IPS-20b (cell line): Measurements from ENCODE around the gene CFAP70.

ENCODE experiments used
- H3K27ac ChIP-seq: one replicate; pipeline ENCODE4 v1.5.1; 2013; ENCODE audit warnings: low read length
- H3K27me3 ChIP-seq: 2 replicates; pipeline ENCODE4 v1.6.1; 2013; ENCODE audit warnings: mild to moderate bottlenecking, low read length, inconsistent platforms; ENCODE audit not compliant: insufficient read depth
- H3K36me3 ChIP-seq: 2 replicates; pipeline ENCODE4 v1.6.1; 2013; ENCODE audit warnings: low read depth, mild to moderate bottlenecking, inconsistent platforms, low read length, moderate library complexity; ENCODE audit not compliant: insufficient read depth
- H3K4me1 ChIP-seq: 2 replicates; pipeline ENCODE4 v1.6.1; 2013; ENCODE audit warnings: mild to moderate bottlenecking, control low read depth, inconsistent platforms, low read length, moderate library complexity; ENCODE audit not compliant: insufficient read depth
- H3K4me3 ChIP-seq: 2 replicates; pipeline ENCODE4 v1.5.1; 2013; ENCODE audit warnings: mild to moderate bottlenecking, low read length, inconsistent platforms
- H3K9ac ChIP-seq: 2 replicates; pipeline ENCODE4 v1.6.1; 2013; ENCODE audit warnings: low read depth, mild to moderate bottlenecking, inconsistent platforms, low read length, moderate library complexity
- H3K9me3 ChIP-seq: 2 replicates; pipeline ENCODE4 v1.6.1; 2013; ENCODE audit warnings: mild to moderate bottlenecking, low read depth, low read length, inconsistent platforms; ENCODE audit not compliant: insufficient read depth

The CFAP70 gene

DNA sequence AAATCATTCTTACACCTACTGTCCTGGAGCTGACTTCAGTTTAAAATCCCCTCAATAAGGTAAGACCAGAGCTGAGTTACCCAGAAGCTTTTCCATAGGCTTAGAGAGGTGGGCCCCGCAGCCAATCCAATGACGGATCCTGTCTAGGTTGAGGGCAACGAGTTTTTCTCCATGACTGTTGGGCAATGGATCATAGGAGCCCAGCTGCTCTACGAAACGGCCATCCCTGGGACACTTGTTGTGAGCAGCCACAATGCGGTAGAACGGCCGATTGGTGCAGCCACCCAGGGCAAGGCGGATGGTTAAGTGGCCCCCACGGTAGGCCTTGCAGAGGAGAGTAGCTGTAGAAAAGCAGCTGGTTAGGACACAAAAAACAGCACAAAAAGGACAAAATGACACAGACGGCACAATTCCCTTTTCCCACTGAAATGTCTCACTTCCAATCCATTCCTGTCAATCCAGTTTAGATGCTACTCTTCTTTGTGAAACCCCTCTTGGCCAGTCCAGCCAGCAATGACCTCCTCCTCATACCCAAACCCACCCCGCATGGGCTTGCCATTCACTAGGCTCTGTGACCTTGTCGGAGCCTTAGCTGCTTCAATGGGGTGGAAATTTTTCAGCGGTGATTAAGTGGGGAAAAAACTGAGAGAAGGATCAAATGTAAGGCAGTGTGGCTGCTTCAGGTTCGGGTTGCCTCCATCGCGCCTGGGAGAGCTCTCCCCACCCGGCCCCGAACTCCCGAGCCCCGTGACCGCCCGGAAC, 106.8 kb downstream of the CFAP70 start:
- Histone ChIP-seq H3K27ac (peak overlapping the region; percentile 92), H3K4me3 (peak overlapping the region; percentile 91), H3K9me3 (no peaks in the 10 kb centered on the region), H3K4me1 (peaks cover 5% of the 10 kb centered on the region; the same call in 1 of the 2 replicates), H3K27me3 (no peaks in the 10 kb centered on the region), H3K9ac (peak overlapping the region; percentile 94), H3K36me3 (peaks cover 32% of the 10 kb centered on the region)

DNA sequence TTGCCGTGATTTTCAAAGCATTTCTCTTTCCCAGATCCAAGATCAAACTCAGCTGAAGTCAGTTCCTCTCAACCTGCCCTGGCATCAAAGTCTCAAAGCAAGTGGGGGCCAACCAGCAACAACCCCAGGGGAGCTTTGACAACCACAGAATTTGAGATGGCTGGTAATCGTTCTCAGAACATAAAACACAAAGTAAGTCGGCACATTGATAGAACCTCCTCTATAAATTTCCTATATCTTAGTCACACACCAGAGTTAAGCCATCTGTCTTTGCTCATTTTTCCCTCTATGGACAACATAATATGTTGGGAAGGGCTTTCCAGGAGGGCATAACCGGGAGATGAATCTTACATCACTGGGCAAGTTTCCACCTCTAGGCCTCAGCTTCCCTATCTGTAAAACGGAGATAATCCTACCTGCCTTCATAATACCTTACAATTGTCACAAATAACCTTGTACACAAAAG, 110.4 kb downstream of the CFAP70 start:
- H3K27ac ChIP-seq, result no peak overlapping the region
- peak overlapping the region; percentile 81; the same call in 1 of the 2 replicates for H3K9ac ChIP-seq
- no peaks in the 10 kb centered on the region for H3K27me3 ChIP-seq
- H3K4me1 ChIP-seq, result peaks cover 5% of the 10 kb centered on the region; the same call in 1 of the 2 replicates
- peak overlapping the region; percentile 92; the same call in 1 of the 2 replicates for H3K4me3 ChIP-seq
- H3K9me3 ChIP-seq, result no peaks in the 10 kb centered on the region
- peaks cover 61% of the 10 kb centered on the region for H3K36me3 ChIP-seq

DNA sequence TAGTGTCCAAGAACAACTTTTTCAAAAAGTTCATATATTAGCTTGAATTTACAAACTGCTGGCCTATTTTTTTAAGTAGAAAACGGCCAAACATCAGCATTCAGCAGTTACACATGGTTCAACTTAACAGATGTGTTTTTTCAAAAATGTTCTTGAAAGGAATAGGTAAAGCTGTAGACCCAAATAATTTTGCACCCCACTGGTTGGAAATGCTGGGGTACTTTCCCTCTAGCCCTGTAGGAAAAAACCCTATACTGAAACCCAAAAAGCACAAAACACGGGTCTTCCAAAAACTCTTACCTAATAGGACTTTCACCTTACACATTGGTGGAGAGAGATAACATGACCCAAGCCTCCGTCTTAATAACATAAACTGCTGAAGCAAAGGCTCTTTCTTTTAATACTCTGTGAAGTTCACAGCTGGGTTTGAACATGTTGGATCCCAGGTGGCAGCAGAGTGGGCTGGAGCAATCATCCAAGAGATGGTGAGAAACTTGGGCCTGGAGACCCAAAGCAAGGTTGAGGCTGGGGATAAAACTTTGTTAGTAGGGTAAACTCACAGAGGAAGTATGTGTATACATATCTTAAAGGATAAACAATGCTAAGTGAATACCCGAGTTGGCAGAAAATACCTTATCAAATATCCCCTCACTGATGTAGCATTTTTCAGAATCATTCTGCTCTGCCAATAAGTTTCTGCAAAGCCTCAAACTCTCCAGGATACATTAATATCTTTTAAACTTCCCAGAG, 111.0 kb downstream of the CFAP70 start:
- Histone ChIP-seq H3K9me3 (no peaks in the 10 kb centered on the region), H3K36me3 (peaks cover 67% of the 10 kb centered on the region), H3K27me3 (no peaks in the 10 kb centered on the region), H3K9ac (peak overlapping the region; percentile 81), H3K4me3 (peak overlapping the region; percentile 92), H3K4me1 (peaks cover 5% of the 10 kb centered on the region; the same call in 1 of the 2 replicates), H3K27ac (peak overlapping the region; percentile 20)

DNA sequence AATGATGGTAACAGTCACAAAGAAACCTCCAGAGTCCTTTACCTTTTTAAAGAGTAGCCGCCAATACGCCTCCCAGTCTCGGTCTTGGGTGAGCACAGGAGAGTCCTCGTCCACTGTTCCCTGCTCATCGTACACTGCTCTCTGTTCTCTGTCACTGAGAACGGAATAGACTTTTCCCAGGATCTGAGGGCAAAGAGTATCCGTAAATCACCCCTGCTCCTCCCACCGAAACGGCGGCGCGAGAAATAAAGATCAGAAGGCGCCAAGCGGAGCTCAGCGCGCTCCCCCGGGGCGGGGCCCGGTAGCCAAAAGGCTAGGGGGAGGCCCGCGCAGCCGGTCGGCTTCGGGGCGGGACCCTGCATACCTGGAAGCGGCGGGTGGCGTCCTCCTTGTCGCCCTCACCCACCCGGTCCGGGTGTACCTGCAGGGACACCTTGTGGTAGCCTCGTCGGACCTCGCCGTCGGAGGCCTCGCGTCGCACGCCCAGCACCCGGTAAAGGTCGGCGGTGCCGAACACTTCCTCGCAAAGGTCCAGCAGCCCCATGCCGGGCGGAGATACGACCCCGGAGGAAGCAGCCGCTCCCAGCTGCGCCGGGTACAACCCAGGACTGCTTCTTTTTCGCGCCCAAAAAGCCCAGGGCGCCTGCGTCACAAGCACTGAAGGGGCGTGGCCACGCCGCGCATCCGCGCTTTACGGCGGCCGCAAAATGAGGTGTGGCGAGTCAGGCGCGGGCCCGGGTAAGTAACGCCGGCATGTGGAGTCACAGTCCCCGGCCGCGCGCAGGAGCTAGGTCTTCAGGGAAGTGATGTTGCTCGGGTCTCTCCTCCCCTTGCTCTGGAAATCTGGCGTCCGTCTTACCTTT, 111.8 kb downstream of the CFAP70 start, which contains the start of gene DNAJC9:
Gene DNAJC9, minus strand, starts transcription at position 610 of the 863 bp plus-strand sequence. Its CDS starts 66 bp downstream, at position 544.
- Histone ChIP-seq H3K9ac (peak within 1 kb of the TSS; percentile 93), H3K36me3 (peaks cover 75% of the 10 kb centered on the region), H3K4me3 (peak within 1 kb of the TSS; percentile 92), H3K4me1 (peaks cover 5% of the 10 kb centered on the region; the same call in 1 of the 2 replicates), H3K27ac (peak within 1 kb of the TSS; percentile 73), H3K27me3 (no peaks in the 10 kb centered on the region), H3K9me3 (no peaks in the 10 kb centered on the region)

DNA sequence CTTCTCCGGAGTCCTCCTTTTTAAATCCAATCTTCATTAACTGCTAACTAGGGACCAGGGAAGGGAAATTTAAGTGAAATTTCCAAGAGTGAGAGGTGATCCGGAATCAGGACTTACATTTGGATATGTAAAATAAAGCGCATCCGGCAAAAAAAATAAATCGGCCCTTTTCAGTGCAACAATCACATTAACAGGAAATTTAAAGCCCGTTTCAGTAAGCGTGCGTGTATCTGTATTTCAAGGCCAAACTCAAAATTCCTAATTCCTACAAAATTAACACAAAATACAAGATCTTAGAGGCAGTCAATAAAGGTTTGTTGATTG, 112.4 kb downstream of the CFAP70 start:
- Histone ChIP-seq H3K27me3 (no peaks in the 10 kb centered on the region), H3K9ac (peak overlapping the region; percentile 93), H3K9me3 (no peaks in the 10 kb centered on the region), H3K4me3 (peak overlapping the region; percentile 92), H3K4me1 (peaks cover 5% of the 10 kb centered on the region; the same call in 1 of the 2 replicates), H3K36me3 (peaks cover 81% of the 10 kb centered on the region), H3K27ac (peak overlapping the region; percentile 73)

DNA sequence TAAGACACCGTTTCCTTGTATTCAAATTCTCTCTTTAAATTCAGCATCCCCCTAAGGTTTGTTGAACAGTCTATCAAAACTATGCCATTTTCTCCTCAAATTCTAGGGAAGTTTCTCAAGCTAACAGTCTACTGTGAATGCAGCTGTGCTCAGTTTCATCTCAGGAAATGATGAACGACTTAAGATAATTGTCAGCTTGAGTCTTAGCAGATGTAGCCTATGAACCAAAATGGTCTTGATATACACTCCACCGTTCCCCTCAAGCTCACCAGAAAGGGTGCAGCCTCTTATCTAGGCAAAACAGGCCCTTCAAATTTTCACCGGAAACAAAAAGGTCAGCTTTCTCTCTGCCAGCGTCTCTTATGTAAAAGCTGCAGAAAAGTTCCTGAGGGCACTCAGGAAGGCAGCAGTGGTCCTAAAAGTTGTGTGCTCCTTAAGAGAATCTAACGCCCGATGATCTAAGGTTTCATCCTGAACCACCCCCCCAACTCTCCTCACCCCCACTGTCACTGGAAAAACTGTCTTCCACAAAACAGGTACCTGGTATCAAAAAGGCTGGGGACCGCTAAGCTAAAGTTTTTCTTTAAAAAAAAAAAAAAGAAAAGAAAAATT, 113.7 kb downstream of the CFAP70 start:
- Histone ChIP-seq H3K9me3 (no peaks in the 10 kb centered on the region), H3K27ac (no peak overlapping the region), H3K4me1 (peaks cover 5% of the 10 kb centered on the region; the same call in 1 of the 2 replicates), H3K36me3 (peaks cover 83% of the 10 kb centered on the region), H3K27me3 (no peaks in the 10 kb centered on the region), H3K4me3 (peak overlapping the region; percentile 92), H3K9ac (peak overlapping the region; percentile 93)

DNA sequence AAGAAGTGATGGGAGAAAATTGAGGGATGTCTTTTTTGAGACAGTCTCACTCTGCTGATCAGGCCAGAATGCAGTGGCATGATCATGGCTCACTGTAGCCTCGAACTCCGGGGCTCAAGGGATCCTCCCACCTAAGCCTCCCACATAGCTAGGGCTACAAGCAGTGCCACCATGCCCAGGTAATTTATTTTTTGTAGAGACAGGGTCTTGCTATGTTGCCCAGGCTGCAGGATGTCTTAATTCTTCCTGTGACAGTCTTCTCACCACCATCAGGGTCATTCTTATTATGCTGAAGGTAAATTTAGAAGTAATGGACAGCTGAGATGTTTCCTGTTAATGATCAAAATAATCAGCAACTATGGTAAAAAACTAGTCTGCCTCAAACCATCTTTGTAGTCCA, 118.8 kb downstream of the CFAP70 start:
- Histone ChIP-seq H3K27ac (no peak overlapping the region), H3K27me3 (no peaks in the 10 kb centered on the region), H3K36me3 (peaks cover 92% of the 10 kb centered on the region), H3K4me1 (no peaks in the 10 kb centered on the region), H3K9ac (no peak overlapping the region), H3K9me3 (no peaks in the 10 kb centered on the region), H3K4me3 (no peak overlapping the region)

DNA sequence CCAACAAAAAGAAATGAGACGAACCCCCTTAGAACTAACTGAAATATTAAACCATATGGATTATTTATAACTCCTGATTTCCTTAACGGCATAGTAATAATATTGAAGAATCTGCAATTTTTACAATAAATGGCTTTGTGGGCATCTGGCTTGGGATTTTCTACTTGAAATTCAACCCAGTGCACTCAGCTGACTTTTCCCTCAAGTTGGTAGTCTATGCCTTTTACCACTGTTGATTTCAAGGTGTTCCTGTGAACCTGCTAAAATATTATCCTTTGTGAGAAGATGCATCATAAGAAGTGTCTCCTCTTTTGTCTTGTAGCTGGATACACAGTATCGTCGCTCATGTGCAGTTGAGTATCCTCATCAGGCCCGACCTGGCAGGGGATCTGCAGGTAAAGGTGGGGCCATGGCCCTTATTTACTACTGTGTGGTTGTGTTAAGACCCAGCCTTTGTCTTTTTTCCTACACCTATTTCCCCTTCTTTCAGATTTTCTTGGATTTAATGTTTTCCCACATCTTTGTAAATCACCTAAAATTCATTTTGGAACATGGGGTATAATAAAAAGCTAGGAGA, 119.6 kb downstream of the CFAP70 start:
- Histone ChIP-seq H3K9me3 (no peaks in the 10 kb centered on the region), H3K27me3 (no peaks in the 10 kb centered on the region), H3K27ac (no peak overlapping the region), H3K9ac (no peak overlapping the region), H3K4me1 (no peaks in the 10 kb centered on the region), H3K4me3 (no peak overlapping the region), H3K36me3 (peaks cover 92% of the 10 kb centered on the region)

DNA sequence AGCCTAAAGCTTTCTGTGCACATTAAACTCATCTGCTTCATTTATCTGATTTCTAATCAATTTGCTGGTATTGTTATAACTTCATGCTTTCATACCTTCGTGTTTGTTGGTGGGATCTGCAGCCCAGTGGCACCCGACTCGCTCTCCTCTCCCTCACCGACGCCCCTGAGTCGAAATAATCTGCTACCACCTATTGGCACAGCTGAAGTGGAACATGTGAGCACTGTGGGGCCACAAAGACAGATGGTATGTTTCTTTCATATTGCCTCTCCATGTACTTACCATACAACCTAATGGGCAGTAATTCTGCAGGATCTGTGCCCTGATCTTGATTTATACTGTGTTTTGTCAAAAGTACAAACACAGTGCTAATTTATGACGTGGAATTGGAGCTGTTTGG, 124.0 kb downstream of the CFAP70 start:
- Histone ChIP-seq H3K27me3 (no peaks in the 10 kb centered on the region), H3K36me3 (peaks cover 64% of the 10 kb centered on the region), H3K27ac (no peak overlapping the region), H3K4me1 (no peaks in the 10 kb centered on the region), H3K9me3 (no peaks in the 10 kb centered on the region), H3K4me3 (no peak overlapping the region), H3K9ac (no peak overlapping the region)

DNA sequence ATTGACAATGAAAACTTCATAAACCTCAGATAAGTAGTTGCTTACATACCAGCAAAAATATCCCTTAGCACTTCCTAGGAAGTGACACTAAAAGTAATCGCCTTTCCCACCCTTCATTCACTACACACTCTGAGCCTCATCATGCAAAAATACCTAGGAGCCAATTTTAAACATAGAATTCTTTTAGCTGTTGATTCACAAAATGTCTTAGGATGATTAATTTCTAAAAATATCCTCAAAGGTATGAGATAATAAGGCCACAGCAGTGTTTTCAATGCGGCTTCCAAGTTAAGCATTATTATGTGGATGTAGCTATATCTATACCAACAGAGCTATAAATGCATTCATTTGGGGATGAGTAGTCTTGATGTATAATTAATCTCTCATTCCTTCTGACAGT, 124.8 kb downstream of the CFAP70 start:
- no peaks in the 10 kb centered on the region for H3K9me3 ChIP-seq
- H3K27me3 ChIP-seq, result no peaks in the 10 kb centered on the region
- H3K27ac ChIP-seq, result no peak overlapping the region
- no peak overlapping the region for H3K9ac ChIP-seq
- H3K4me3 ChIP-seq, result no peak overlapping the region
- H3K4me1 ChIP-seq, result no peaks in the 10 kb centered on the region
- H3K36me3 ChIP-seq, result peaks cover 56% of the 10 kb centered on the region
